Mesenteric fat pad (tissue), 1 donor: ENCODE data around the gene CPO. TPM values are rescaled to one million over a fixed set of nuclear protein-coding genes. Genes with fewer than 3 reads are reported as not detected.

Experiments
- DNase-seq: peaks from one replicate; pipeline ENCODE4 v3.0.0-alpha.2; 2020; ENCODE audit warnings: low spot score
- total RNA-seq: library from RNA; stranded (reverse); fragmentation: NEBNext Ultra II Directional; extraction: Animal tissue kit (Norgen Biotek cat#: 25700); gene quantifications from one replicate; pipeline ENCODE4 v1.2.1, GENCODE V29; 2021
- donor health status: DM: yes; HTN: yes; CAD: no.

Gene CPO
- total RNA-seq, 1 donor from 2014 or later = 0.84 TPM

DNA sequence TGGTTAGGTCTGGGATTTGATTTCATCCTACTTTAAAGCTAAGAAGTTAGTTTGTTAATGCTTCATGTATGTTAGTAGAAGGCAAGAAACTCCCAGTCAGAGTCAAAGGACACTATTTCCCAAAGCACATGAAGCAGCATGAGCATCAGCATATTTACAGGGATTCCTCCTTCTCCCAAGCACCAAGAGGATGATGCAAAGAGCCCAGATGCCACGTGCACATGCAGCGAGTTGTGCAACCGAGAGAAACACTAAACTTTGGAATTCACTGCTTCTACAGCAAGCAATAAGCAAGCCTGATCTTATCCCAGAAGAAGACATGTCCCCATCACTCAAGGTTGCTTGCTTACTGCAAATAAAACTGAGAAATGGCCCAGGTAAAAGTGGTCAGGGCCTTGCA lies 32.5 kb downstream of the CPO start:
- no peak for DNase-seq

DNA sequence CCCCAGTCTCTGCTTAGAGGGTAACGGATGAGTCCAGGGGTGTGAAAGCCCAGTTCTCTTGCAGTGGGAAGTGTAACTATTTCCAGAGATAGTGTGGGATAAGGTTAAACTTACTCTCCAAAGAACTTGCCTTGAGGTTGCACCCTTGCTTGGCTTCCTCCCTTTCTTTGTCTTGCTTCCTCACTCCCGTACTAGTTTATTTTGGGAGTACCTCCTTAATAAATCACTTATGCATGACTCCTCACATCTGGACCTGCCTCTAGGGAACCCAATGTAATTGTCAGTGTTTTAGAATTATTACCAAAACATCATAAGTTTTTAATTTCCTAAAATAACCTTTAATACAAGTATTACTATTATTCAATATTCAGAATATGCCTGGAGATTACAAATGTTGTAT lies 35.2 kb downstream of the CPO start:
- no peak for DNase-seq

DNA sequence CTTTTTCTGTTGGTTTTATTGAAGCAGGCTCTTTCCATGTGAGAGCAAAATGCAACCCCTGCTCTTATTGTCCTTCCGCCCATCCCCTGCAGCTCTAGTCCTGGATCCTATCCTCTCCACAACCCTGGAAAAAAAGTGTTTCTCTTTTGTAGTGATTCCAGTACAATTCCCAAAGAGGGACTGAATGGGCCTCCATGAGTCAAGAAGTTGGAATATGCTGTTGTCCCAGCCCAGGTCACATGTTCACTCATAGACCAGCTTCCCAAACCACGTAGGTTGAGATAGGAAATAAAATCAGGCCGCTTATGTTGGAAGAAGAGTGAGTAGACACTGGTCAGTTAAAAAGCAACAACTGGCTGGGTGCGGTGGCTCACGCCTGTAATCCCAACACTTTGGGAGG lies 39.4 kb downstream of the CPO start:
- DNase-seq = no peak

DNA sequence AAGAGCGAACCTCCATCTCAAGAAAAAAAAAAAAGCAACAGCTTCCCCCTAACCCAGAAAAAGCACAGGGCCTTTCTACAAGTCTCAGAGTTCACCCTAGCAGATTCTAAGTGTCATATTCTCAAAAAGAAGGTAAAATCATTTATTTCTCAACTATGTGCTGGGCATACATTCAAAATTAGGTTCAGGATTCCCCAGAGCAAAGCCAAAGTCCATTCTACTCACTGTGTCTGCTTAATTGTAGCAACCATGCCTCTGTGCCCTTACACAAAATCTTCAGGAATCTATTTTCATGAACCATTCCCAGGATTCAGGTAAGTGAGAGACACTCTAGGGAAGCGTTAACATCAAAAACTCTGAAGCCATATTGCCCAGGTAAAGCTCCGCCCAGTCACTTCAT lies 40.0 kb downstream of the CPO start:
- no peak for DNase-seq

DNA sequence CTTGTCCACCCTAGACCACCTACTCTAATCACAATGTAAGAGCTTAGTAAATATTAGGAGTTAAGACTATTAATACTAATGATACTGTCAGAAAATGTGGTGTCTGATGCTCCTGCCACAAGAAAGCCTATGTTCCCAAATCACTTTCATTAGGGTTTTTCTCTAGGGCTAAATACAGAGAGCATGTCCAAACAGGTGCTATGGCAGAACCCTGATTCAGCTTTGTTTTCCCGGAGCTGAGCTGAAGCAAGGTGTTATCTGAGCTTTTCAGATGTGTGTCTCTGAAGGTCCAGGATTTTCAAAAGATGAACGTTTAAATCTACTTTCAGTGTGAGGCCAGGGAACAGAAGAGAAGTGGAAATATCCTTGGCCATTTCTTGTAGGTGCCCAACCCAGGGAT lies 40.6 kb downstream of the CPO start:
- DNase-seq = no peak

DNA sequence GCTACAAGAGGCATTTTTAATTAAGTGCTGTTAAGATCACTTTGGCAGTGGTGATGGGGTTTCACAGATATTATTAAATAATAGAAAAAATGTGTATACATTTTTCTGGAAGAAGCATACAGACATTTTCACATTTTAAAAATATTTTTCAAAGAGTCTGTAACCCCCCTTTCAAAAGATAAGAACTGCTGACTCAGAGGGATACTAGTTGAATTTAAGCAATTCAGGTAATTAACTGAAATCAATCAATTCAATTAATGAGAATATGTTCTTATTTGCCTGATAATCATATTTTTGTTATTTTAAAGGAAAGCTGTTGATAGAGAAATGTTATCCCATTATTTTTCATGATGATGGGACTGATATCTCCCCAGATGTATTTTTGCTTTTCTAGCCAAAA lies 41.1 kb downstream of the CPO start:
- no peak for DNase-seq

DNA sequence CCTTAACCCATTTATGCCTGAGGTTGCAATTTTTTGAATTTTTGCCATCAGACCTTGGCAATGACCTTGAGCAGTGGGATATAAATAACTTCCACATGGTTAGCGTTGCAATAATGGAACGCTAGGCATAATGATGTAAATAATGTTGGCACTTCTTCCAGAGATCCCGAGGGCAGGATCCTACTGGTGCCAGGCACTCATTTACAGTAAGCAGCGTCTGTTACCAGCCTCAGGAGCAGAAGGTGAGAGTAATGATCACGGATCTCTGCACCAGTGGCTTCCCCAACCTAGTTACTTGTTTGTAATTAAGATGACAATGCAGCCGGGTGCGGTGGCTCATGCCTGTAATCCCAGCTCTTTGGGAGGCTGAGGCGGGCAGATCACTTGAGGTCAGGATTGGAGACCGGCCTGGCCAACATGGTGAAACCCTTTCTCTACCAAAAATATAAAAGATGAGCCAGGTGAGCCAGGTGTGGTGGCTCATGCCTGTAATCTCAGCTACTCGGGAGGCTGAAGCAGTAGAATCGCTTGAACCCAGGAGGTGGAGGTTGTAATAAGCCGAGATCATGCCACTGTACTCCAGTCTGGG lies 41.9 kb downstream of the CPO start:
- no peak for DNase-seq

DNA sequence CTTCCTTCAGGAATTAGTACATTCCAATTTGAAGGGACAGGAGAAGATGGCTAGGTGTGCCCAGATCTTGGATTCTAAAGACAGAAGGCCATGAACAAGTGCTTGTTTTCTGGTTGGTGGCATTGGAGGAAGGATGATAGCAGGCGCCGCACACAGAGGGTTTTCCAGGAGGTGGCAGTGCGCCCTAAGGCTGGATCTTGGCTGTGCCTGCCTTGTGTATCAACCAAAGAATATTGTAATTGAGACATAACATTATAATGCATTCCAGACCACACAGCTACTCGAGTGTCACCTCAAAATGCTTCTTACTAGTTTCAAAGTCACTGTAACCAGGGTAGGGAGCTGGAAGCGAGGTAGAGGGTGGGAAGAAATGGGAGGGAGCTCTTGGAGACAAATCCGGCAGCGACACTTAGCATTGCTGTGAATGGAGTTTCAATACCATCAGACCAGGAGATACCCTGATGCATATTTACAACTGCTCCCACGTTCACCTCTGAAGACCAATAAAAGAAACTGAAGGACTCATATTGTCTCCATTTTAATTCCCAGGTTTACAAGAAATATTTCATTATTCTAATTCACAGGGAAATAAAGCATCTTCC lies 42.5 kb downstream of the CPO start:
- no peak for DNase-seq

DNA sequence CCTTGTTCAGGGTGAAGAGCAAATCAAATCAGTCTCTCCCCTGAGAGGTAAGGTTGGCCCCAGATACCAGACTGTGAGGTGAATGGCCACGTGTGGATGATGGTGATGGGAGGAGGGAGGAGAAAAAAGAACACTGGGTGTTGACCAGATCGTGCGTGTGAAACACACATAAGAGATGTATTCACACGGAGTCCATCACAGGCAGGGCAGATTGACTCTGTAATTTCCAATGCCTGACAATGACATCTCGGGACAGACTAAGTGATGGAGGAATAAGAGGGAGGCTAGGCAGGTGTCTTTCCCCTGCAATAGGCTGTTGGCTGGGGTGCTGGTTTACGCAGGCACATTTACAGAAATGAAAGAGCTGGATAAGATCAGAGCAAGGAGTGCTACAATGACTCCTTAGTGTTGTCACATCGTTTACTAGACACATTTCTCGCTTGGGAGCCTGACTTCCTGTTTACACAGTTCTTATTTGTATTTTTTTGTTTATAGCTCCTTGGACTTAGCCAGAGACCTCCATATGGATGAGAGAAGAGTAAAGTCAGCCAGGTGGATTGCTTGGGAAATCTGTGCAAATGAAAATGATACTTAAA lies 43.1 kb downstream of the CPO start:
- no peak for DNase-seq

DNA sequence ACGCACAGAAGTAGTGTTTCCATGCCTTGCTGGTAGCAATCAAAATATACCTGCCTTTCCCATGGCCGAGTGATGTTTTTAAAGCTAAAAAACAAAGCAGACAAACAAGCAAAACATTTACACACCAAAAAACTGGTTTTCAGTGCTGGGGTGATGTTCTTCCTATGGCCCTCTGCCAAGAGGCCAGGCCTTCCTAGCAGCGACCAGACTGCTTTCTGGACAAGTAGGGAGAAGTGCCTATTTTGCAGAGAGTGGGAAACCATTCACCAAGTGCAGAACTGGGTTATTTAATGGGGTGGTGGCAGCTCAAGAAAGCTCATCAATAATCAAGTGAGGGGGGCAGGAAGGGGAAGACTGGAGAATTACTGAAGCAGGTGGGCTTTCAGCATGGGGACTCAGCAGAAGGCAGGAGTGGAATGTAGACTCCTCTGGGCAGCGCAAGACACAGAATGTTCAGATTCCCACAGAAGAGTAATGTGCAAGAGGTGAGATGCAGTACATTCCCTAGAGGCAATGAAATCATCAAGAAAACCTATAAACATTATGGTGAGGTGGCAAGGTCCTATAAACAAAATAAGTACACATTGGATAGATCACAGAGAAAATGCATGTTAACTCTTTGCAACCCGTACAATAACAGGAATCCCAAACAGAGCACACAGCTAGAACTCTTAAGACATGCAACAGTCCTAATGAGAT lies 44.0 kb downstream of the CPO start:
- no peak for DNase-seq

DNA sequence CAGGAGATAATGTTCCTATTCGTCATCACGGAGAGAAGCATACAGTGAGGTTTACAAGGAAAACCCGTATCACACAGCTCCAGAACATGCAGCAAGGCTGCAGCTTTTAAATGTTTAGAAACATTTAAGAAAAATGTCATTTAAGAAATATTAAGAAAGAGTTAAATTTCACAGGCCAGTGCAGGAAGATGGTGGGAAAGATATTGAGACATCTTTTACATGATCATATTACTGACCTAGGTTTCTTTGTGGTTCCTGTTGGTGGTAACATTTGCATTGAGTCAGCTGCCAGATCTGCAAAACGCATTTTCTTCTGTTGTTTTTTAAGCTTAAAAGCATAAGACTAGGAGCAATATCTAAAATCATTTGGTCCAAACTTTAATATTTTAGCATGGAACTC lies 44.9 kb downstream of the CPO start:
- no peak for DNase-seq

DNA sequence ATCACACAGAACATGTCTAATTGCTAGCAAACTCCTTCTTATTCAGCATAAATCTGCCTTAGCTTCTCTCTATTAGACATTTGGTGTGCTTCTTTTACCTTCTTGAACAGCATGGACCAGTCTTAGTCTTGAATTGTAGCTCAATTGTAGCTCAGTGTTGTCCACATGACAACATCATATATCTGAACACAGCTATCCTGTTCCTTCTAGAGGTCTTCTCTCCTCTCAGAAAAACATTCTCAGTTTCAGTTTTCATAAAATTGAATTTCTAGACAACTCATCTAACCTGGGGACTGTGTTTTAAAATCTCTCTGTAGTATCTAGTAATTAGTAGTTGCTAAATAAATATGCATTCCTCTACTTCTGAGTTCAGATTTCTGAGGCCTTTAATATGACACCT lies 47.6 kb downstream of the CPO start:
- no peak for DNase-seq

DNA sequence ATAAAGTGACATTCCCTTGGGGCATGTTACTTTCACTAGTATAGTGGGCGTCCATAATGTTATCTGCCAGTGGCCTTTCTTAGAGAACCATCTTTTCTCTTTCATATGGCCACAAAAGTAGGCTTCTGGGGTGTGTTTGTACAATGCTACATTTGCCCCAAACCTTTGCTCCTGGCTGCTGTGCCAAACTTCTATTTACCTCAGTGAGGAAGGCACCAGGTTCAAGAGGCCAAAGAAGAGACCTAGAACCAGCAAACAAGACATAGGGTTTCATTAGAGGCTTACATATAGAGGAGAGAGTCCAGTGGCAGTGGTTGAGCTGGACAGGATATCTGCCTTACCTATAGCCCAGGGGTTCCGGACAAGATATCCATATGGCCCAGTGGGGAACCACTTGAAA lies 48.5 kb downstream of the CPO start:
- no peak for DNase-seq

DNA sequence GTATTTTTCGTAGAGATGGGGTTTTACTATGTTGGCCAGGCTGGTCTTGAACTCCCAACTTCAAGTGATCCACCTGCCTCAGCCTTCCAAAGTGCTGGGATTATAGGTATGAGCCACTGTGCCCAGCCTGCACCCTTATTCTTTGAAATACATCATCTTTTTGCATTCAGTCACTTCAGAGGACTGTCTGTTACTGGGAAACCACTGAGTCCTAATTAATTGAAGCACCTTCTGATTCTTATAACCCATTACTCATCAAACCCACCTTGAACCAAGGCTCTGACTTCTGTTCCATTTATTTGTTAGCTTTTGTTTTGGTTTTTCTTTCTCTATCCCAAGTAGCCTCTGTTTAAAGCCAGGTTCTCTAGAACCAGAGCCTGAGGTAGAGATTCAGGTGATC lies 49.6 kb downstream of the CPO start:
- no peak for DNase-seq

DNA sequence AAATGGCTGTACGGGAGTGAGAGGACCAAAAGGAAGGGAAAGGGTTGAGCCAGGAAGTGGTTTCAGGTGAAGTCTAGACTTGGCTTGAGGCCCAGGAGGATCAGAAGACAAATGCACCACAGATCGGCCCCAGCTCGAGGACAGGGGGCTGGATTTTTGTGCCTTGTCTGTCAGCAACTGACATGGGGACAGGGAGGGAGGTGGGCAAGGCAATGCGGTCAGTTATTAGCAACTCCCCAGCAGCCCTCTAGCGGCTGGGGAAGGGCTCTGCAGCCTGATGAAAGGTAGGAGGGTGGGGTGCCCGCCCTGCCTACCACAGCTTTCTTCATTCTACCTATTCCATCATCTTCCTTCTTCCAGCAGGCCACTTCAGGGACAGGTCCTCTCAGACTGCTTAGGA lies 50.0 kb downstream of the CPO start:
- DNase-seq = no peak

DNA sequence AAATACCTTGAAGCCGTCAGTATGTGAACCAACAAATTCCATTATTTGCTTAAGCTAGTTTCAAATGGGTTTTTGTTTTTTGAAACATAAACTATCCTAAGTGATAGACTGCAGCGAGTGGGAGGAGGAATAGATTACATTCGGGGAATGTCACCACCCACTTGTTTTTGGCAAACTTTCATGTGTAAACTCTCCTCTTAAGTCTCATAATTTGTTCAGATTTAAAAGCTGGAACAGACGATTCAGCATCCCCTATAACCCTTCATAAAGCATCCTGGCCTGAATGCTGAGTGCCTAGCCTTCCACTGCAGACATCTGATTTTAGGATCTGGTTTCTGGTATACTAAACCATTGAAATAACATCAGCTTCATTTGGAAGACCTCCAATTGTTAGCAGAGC lies 51.0 kb downstream of the CPO start:
- DNase-seq = no peak

DNA sequence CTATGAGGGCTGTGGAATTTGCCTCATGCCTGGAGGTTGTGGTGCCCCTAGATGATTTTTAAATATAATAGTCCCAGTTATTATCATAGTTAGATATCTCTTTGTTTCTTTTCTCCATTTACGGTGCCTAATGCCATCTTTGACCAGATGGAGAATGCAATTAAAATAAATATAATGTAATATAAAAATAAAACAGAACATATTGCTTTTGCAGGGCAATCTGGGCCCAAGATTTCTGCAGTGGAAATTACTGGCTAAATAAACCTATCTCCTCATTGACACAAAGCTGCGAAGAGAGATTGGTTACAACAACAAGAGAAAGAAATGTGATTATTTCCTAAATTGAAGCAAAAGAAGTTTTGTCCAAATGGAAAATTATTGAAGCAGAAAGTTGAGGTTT lies 51.8 kb downstream of the CPO start:
- no peak for DNase-seq

DNA sequence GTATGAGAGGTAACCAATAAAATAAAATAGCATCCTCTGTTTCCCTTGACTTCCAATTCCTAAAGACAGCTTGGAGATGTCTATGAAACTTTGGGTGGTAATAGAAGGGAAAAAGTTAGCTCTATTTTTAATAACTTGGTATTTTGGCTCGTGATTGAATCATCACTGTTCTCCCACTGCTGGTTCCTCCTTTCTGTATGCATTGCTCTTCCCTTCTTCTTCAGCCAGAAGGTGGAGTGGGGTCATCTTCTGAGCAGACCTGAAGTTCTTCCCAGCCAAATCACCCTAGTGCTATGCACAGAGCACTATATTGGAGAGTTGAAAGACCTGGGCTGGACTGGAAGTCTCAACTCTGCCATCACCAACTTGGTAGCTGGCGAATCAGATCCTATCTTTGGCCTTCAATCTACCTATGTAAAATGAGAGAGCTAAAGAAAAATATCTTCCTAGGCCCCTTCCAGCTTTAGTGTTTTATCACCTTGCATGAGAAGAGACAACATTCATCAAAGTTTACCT lies 54.1 kb downstream of the CPO start:
- no peak for DNase-seq

DNA sequence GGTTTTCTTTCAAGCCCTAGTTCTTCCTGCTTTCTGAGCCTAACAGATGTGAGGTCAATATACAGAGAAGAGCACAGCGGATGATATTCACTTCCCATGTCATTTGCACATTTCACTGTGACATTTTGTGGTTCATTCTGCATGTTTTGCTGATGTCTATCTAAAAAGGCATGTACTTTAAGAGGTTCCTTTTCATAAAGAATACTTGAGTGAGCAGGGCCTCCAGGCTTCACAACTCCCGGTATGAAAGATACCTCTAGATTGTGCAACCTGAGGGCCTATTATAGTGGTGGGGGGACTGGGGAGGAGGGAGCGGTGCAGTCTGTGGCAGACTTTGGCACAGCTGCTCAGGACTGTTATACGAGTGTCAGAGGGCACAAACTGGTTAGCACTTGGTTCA lies 54.6 kb downstream of the CPO start:
- DNase-seq = no peak

DNA sequence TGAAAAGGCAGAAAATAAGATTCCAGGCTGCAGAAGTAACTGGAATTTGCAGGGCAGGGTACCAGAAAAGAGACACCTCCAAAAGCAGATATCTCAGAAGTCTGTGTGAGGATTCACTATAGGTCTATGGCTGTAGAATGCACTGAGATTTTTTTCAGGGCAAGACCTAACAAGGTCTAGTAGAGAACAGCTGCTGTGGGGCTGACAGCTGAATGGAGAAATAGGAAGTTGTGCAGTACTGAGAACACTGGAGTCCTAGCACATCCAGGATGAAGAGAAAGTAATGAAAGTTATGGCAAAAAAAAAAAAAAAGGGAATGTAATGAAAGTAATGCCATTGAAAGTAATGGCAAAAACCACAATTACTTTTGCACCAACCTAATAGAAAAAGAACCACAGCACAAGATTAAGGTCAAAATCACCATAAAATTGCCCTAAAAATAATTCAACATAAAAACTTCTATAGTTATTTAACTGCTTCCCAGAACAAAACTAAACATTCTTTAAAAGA lies 57.3 kb downstream of the CPO start:
- no peak for DNase-seq

DNA sequence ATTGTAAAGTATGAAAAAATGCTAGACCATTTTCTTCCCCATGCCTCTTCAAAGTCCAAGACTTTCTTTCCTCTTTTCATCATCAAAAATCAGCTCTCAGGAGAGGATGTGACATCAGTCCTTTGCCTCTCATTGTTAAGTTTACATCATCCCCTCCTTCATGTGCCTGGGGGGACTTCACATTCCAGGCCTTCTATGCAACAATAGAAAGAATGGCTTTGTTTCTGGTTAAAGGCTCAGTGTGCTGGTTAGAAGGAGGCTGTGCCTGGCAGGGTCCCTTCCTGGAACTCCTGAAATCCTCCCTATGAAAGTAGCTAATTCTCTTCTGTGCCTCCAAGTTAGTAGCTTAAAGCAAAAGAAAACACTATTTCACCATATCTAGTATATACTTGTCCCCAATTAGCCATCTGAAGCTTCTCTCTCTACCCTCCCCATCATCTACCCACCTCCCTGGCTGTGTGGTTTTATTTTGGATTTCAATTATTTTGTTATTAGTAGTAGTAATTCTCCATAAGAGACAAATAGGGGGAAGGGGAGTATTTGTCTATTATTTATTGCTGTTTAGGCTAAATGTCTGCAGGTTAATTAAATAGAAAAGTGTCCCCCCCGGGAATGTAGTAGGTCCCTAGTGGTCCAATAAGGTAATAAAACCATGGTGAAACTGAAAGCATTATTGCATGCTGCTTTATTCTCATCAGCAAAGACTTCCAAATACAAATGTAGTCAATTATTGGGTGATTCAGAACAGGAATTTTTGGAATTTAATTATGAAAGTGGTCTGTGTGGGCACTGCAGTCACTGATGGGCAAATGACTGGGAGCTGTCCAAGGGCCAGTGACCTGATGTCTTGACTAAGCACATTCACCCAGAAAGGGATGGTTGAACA lies 69.0 kb downstream of the CPO start:
- no peak for DNase-seq
